B cell (primary cell): ENCODE results near the gene ANAPC7. TPM values are rescaled to one million over a fixed set of nuclear protein-coding genes. Genes with fewer than 3 reads are reported as not detected.
"Not testable (repeated sequence)": the region's sequence is repeated elsewhere in the genome, so short reads cannot be mapped to it uniquely, and the experiment has no call there.

Experiments
- ATAC-seq: fragments of 200-7000 bp; cut with Tn5 transposase; one replicate; pipeline ENCODE4 v1.10.0; 2021; ENCODE audit warnings: low read depth, mild to moderate bottlenecking, moderate number of reproducible peaks, moderate library complexity
- CTCF ChIA-PET: fragments of 350-600 bp; sonication (Branson Sonifier 250); formaldehyde crosslinking; loops from one replicate; lab custom pipeline; 2021; ENCODE audit warnings: antibody characterized with exemption, inconsistent platforms; lab: Charles Lee
- POLR2A ChIA-PET: fragments of 350-600 bp; sonication (Branson Sonifier 250); formaldehyde crosslinking; loops from one replicate; lab custom pipeline; 2021; ENCODE audit warnings: antibody characterized with exemption; lab: Charles Lee
- DNase-seq: peaks from one replicate; pipeline ENCODE4 v3.0.0; 2013
- H2AFZ ChIP-seq: 2 replicates; pipeline ENCODE4 v1.6.1; 2012; ENCODE audit warnings: mild to moderate bottlenecking, low read depth, low read length; ENCODE audit not compliant: insufficient read depth, poor library complexity, severe bottlenecking
- H3K27ac ChIP-seq, 2 donors: 1 replicate in 1 of 2; 2 replicates in 1 of 2; pipeline ENCODE4 v1.5.1; 2012 to 2013; ENCODE audit warnings: low read length in 2 of 2, mild to moderate bottlenecking in 2 of 2, moderate library complexity in 1 of 2
- H3K27me3 ChIP-seq, 4 experiments: fragments of 200-600 bp in 1 of 4; sonication (generic) in 1 of 4; replicated peaks in 1 of 4; 1 replicate in 2 of 4; 2 replicates in 2 of 4; pipeline versions ENCODE4 v1.6.1 to v1.7.0; 2013 to 2016; ENCODE audit warnings: low read length in 3 of 4, mild to moderate bottlenecking in 2 of 4, mixed read lengths in 1 of 4, moderate library complexity in 1 of 4; ENCODE audit not compliant: insufficient read depth in 4 of 4, control insufficient read depth in 3 of 4; ENCODE audit errors: control extremely low read depth in 1 of 4
- H3K36me3 ChIP-seq, 2 experiments: replicated peaks in 1 of 2; 1 replicate in 1 of 2; 2 replicates in 1 of 2; pipeline versions ENCODE4 v1.6.1 to v1.7.1; 2013; ENCODE audit warnings: low read length in 1 of 2; ENCODE audit not compliant: insufficient read depth in 2 of 2, control insufficient read depth in 1 of 2; ENCODE audit errors: control extremely low read depth in 1 of 2, extremely low read depth in 1 of 2
- H3K4me1 ChIP-seq, 2 donors: fragments of 200-600 bp in 1 of 2; sonication (generic) in 1 of 2; 1 replicate in 1 of 2; 2 replicates in 1 of 2; pipeline versions ENCODE4 v1.5.1 to v1.6.1; 2013 to 2017; ENCODE audit warnings: low read length in 2 of 2; ENCODE audit not compliant: control insufficient read depth in 2 of 2, insufficient read depth in 2 of 2
- H3K4me2 ChIP-seq: replicated peaks from 2 replicates; pipeline ENCODE3; 2012; ENCODE audit warnings: mild to moderate bottlenecking, low read depth, low read length; ENCODE audit not compliant: poor library complexity, severe bottlenecking
- H3K4me3 ChIP-seq, 5 experiments: fragments of 200-600 bp in 1 of 5; sonication (generic) in 1 of 5; 1 replicate in 3 of 5; 2 replicates in 2 of 5; pipeline versions ENCODE4 v1.5.1 to v1.7.0; 2011 to 2016; ENCODE audit warnings: low read length in 4 of 5, mild to moderate bottlenecking in 4 of 5, low read depth in 2 of 5, control low read depth in 1 of 5, moderate library complexity in 1 of 5; ENCODE audit not compliant: insufficient read depth in 1 of 5; ENCODE audit errors: control extremely low read depth in 1 of 5, extremely low read depth in 1 of 5
- H3K79me2 ChIP-seq: fragments of 200-600 bp; sonication (generic); one replicate; pipeline ENCODE4 v1.6.0; 2016; ENCODE audit warnings: low read length; ENCODE audit not compliant: control insufficient read depth, insufficient read depth
- H3K9ac ChIP-seq: fragments of 200-600 bp; sonication (generic); 2 replicates; pipeline ENCODE4 v1.6.1; 2017; ENCODE audit warnings: mild to moderate bottlenecking, low read length, moderate library complexity
- H3K9me3 ChIP-seq, 3 donors: one replicate each; pipeline versions ENCODE4 v1.6.1 to v1.7.1; 2013; ENCODE audit warnings: low read length in 2 of 3; ENCODE audit not compliant: control insufficient read depth in 2 of 3, insufficient read depth in 1 of 3; ENCODE audit errors: control extremely low read depth in 1 of 3
- H4K20me1 ChIP-seq: 2 replicates; pipeline ENCODE4 v1.6.0; 2012; ENCODE audit warnings: mild to moderate bottlenecking, low read length; ENCODE audit not compliant: insufficient read depth, control insufficient read depth, poor library complexity, severe bottlenecking
- H3K27ac Mint-ChIP-seq: one replicate; pipeline ENCODE4 v1.8.0; 2021; ENCODE audit warnings: mixed read lengths
- H3K27me3 Mint-ChIP-seq: one replicate; pipeline ENCODE4 v1.8.0; 2021; ENCODE audit warnings: mixed read lengths
- H3K4me1 Mint-ChIP-seq: one replicate; pipeline ENCODE4 v1.8.0; 2021; ENCODE audit warnings: mixed read lengths
- H3K4me3 Mint-ChIP-seq: one replicate; pipeline ENCODE4 v1.8.0; 2021; ENCODE audit warnings: mixed read lengths
- H3K9me3 Mint-ChIP-seq: one replicate; pipeline ENCODE4 v1.8.0; 2022; ENCODE audit warnings: mixed read lengths; ENCODE audit not compliant: insufficient read depth
- EZH2 ChIP-seq: IDR thresholded peaks from 2 replicates; pipeline ENCODE4 v1.6.1; 2012; ENCODE audit warnings: borderline replicate concordance, low read depth, mild to moderate bottlenecking, moderate library complexity, low read length; ENCODE audit not compliant: insufficient read depth, poor library complexity, severe bottlenecking
- WGBS: methylation state at CpG from one replicate; pipeline ENCODE4 v1.1.5; 2013; ENCODE audit warnings: missing lambda C conversion rate; ENCODE audit not compliant: insufficient coverage; 5-methylcytosine and 5-hydroxymethylcytosine counted together
- intact Hi-C: fragments of 100-400 bp; cut with micrococcal nuclease; formaldehyde crosslinking; loops from one replicate; pipeline ENCODE4 v1.10.0; 2022
- polyA plus RNA-seq: library from polyadenylated mRNA; depleted of rRNA; stranded (reverse); fragments of >200 nt; gene quantifications from 2 replicates; pipeline ENCODE4 v1.2.3, GENCODE V29; 2012
- total RNA-seq, 2 donors: library from RNA; stranded (reverse); fragments of 120-200 nt in 1 of 2; gene quantifications; 1 replicate in 1 of 2; 2 replicates in 1 of 2; pipeline versions ENCODE4 v1.2.3 to v1.2.4, GENCODE V29; 2013 to 2022
- TF ChIP-seq, protein P1 (sequence below): fragments of 200-600 bp; IDR thresholded peaks from one replicate; pipeline ENCODE4 v1.8.0; 2022; ENCODE audit warnings: antibody characterized with exemption, mild to moderate bottlenecking

The ANAPC7 gene
- total and polyA plus RNA-seq, 2 donors (not counting 1 experiment from before 2014, with no cell fraction given), result 56.9 to 68.4 TPM

GRCh38 chr12:110358384-110359097 lies 45.0 kb downstream of the ANAPC7 start:
- H3K27me3 Mint-ChIP-seq, H3K27ac ChIP-seq, intact Hi-C loops, H3K4me2 ChIP-seq, DNase-seq, H3K9me3 Mint-ChIP-seq, H3K9ac ChIP-seq, ATAC-seq, H3K27me3 ChIP-seq, H2AFZ ChIP-seq, H3K9me3 ChIP-seq, H3K79me2 ChIP-seq, H4K20me1 ChIP-seq, H3K4me3 ChIP-seq, H3K36me3 ChIP-seq, H3K4me1 ChIP-seq, H3K4me3 Mint-ChIP-seq, H3K27ac Mint-ChIP-seq: not testable (repeated sequence)
- WGBS, result 98% methylated on average over 6 of the region's 8 CpGs
- peaks cover 12% of the 10 kb centered on the region for H3K4me1 Mint-ChIP-seq
- ChIA-PET POLR2A (interaction anchor here (0.6 kb wide), 2 partner anchors 19 to 20 kb away, joined by 5 read pairs; no protein-coding TSS in a partner anchor), CTCF (interaction anchor here (0.7 to 2.0 kb wide), 3 partner anchors 27 to 528 kb away, joined by 4 to 7 read pairs (median 6); no protein-coding TSS in a partner anchor)

DNA sequence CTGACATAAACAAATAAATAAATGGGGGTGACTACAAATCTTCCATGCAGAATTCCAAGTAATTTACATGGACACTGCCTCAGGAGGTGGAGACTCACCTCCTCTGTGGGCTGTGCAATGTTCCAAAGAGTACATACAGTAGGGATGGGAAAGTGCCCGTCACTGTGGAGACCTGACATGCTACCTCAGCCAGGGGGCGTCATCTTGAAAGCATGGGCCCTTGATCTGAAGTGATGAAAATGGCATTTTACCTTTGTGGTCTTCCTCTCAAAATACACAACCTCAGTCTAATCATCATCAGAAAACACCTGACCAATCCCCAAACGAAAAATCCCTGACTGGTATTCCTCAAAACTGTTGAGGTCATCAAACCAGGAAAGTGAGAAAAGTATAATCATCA lies 48.4 kb downstream of the ANAPC7 start:
- 0% methylated on average over 1 of the region's 3 CpGs for WGBS

More for the DNA sequence above, 48.4 kb downstream of the ANAPC7 start:
- Histone ChIP-seq H3K27me3 (peaks cover 0 to 3% (median 0%) of the 10 kb centered on the region in 4 experiments), H3K36me3 (no peaks in the 10 kb centered on the region), H3K9ac (no peak overlapping the region), H3K9me3 (no peaks in the 10 kb centered on the region), H2AFZ (no peak overlapping the region), H3K4me3 (no peak overlapping the region), H3K79me2 (no peaks in the 10 kb centered on the region), H4K20me1 (no peaks in the 10 kb centered on the region), H3K4me2 (no peak overlapping the region), H3K4me1 (peaks cover 2 to 6% of the 10 kb centered on the region in 2 donors), H3K27ac (no peak overlapping the region)
- peaks cover 15% of the 10 kb centered on the region for H3K4me1 Mint-ChIP-seq
- H3K9me3 Mint-ChIP-seq, result no peaks in the 10 kb centered on the region
- ATAC-seq (peak; percentile 62), DNase-seq (peak; percentile 55)
- intact Hi-C loops, result loop anchor here (1.0 kb wide), 2 partner anchors 76 to 533 kb away; no protein-coding TSS in a partner anchor
- H3K27me3 Mint-ChIP-seq, result no peaks in the 10 kb centered on the region
- no peak overlapping the region for H3K4me3 Mint-ChIP-seq
- no peak overlapping the region for H3K27ac Mint-ChIP-seq
- TF ChIP-seq, protein P1, sequence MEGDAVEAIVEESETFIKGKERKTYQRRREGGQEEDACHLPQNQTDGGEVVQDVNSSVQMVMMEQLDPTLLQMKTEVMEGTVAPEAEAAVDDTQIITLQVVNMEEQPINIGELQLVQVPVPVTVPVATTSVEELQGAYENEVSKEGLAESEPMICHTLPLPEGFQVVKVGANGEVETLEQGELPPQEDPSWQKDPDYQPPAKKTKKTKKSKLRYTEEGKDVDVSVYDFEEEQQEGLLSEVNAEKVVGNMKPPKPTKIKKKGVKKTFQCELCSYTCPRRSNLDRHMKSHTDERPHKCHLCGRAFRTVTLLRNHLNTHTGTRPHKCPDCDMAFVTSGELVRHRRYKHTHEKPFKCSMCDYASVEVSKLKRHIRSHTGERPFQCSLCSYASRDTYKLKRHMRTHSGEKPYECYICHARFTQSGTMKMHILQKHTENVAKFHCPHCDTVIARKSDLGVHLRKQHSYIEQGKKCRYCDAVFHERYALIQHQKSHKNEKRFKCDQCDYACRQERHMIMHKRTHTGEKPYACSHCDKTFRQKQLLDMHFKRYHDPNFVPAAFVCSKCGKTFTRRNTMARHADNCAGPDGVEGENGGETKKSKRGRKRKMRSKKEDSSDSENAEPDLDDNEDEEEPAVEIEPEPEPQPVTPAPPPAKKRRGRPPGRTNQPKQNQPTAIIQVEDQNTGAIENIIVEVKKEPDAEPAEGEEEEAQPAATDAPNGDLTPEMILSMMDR, result peak; percentile 61
- TF ChIP-seq EZH2, result no peak
- POLR2A ChIA-PET, result interaction anchor here (0.7 kb wide), 1 partner anchor 247 kb away, joined by 4 read pairs; no protein-coding TSS in a partner anchor
- CTCF ChIA-PET, result interaction anchor here (1.1 to 3.7 kb wide), 3 partner anchors 18 to 78 kb away, joined by 3 to 30 read pairs (median 10); no protein-coding TSS in a partner anchor
